Effector memory CD8-positive, alpha-beta T cell (primary cell): ENCODE measurements around the gene POF1B.

Experiments
- ATAC-seq: fragments of 150-1000 bp; cut with Tn5 transposase; replicated peaks from 2 replicates; pipeline ENCODE4 v1.10.0; 2021; ENCODE audit warnings: mild to moderate bottlenecking, moderate library complexity
- DNase-seq, 3 experiments: peaks; one replicate each; pipeline ENCODE4 v3.0.0; 2021
- H3K27ac Mint-ChIP-seq, 2 donors: one replicate each; pipeline ENCODE4 v1.8.0; 2022; ENCODE audit warnings: mild to moderate bottlenecking in 2 of 2, mixed read lengths in 2 of 2, moderate library complexity in 2 of 2
- H3K27me3 Mint-ChIP-seq, 2 donors: one replicate each; pipeline ENCODE4 v1.8.0; 2022; ENCODE audit warnings: mixed read lengths in 2 of 2
- H3K36me3 Mint-ChIP-seq: one replicate; pipeline ENCODE4 v1.8.0; 2022; ENCODE audit warnings: mild to moderate bottlenecking, moderate library complexity, mixed read lengths; ENCODE audit not compliant: insufficient read depth
- H3K4me1 Mint-ChIP-seq, 2 donors: one replicate each; pipeline ENCODE4 v1.8.0; 2022; ENCODE audit warnings: low read depth in 2 of 2, mixed read lengths in 2 of 2
- H3K4me3 Mint-ChIP-seq, 2 donors: one replicate each; pipeline ENCODE4 v1.8.0; 2022; ENCODE audit warnings: mild to moderate bottlenecking in 2 of 2, mixed read lengths in 2 of 2, moderate library complexity in 2 of 2
- H3K9me3 Mint-ChIP-seq, 2 donors: one replicate each; pipeline ENCODE4 v1.8.0; 2022; ENCODE audit warnings: mixed read lengths in 2 of 2
- total RNA-seq, 9 experiments: gene quantifications; one replicate each; lab custom pipeline; 2026; lab: John Stamatoyannopoulos, UW

The POF1B gene, protein sequence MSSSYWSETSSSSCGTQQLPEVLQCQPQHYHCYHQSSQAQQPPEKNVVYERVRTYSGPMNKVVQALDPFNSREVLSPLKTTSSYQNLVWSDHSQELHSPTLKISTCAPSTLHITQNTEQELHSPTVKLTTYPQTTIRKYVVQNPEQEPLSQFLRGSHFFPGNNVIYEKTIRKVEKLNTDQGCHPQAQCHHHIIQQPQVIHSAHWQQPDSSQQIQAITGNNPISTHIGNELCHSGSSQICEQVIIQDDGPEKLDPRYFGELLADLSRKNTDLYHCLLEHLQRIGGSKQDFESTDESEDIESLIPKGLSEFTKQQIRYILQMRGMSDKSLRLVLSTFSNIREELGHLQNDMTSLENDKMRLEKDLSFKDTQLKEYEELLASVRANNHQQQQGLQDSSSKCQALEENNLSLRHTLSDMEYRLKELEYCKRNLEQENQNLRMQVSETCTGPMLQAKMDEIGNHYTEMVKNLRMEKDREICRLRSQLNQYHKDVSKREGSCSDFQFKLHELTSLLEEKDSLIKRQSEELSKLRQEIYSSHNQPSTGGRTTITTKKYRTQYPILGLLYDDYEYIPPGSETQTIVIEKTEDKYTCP
- total RNA-seq: 0 to 0.25 (median 0) reads per million in 9 experiments

DNA sequence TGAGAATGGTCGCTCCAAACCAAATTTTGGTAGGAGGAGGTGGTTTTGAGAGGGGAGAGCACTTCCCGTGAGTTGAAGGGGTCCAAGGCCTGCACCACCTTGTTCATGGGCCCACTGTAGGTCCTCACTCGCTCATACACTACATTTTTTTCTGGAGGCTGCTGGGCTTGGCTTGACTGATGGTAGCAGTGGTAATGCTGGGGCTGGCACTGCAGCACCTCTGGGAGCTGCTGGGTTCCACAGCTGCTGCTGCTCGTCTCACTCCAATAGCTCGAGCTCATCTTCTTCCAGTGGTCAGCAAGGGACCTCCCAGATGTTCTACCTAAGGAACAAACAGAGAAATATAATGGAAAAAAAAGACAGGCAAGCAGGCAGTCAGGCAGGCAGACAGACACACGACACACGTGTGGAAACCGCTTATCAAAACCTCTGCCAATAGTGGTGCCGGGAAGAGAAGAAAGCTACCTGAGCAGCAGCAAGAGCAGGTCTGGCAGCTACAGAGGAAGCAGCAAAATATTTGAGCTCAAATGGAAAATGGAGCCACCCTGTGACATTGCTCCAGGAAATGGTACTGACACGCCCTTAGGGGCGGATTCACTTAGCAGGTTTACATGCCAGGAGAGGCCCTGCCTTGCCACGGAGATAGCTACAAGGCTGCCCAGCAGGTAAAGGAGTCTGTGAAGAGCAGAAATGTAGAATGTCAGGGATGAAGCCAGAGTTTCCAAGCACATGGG is at the start of gene POF1B:
Gene POF1B (minus strand): TSS at position 492 of the 734 bp plus-strand sequence. CDS start 211 bp downstream, at position 281.
- no peaks in the 10 kb centered on the region for H3K9me3 Mint-ChIP-seq
- no peaks in the 10 kb centered on the region for H3K4me1 Mint-ChIP-seq

GRCh38 chrX:85429066-85429465 is 49.6 kb upstream of the POF1B start:
- Mint-ChIP-seq H3K9me3 (peaks cover 0 to 5% of the 10 kb centered on the region in 2 donors), H3K4me1 (no peaks in the 10 kb centered on the region), H3K4me3 (no peak overlapping the region), H3K27ac (no peak overlapping the region), H3K27me3 (no peaks in the 10 kb centered on the region), H3K36me3 (no peaks in the 10 kb centered on the region)
- DNase-seq (no peak), ATAC-seq (no peak)

More for the DNA sequence above, at the start of gene POF1B:
- no peak for ATAC-seq
- no peaks in the 10 kb centered on the region for H3K27me3 Mint-ChIP-seq
- no peak for DNase-seq
- no peak within 1 kb of the TSS for H3K27ac Mint-ChIP-seq
- no peaks in the 10 kb centered on the region for H3K36me3 Mint-ChIP-seq
- H3K4me3 Mint-ChIP-seq: no peak within 1 kb of the TSS

DNA sequence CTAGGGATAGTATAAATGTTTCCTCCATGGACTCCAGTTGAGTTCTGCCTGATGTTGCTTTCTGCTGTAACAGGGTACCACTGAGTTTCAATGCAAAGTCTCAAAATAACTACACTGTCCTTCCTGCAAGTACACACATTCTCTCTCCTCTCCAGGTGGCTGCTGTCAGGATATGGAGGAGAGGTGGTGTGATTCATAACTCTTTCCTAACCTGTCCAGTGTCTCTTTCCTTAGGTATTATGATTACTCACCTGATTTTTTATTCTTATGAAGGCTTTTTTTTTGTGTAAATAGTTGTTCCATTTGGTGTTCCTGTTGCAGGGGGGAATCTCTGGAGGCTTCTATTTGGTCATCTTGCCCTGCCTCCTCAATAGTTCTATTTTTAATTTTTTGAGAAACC is 39.8 kb upstream of the POF1B start:
- Mint-ChIP-seq H3K4me1 (no peaks in the 10 kb centered on the region), H3K27ac (no peak overlapping the region)
- no peak for DNase-seq

DNA sequence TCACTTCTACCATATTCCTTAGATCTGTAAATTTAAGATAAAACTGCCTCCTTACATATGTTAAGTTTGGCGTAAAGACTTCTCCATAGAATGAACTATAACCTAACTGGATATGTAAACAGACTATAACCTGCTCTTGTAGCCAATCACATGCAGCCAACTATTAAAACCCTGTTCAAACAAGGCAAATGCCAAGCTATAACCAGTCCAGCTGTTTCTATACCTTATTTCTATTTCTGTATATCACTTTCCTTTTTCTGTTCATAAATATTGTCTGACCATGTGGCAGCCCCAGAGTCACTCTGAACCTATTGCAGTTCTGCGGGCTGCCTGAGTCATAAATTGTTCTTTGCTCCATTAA is 12.4 kb upstream of the POF1B start:
- ATAC-seq: no peak
- Mint-ChIP-seq H3K9me3 (peaks cover 0 to 7% of the 10 kb centered on the region in 2 donors), H3K4me1 (no peaks in the 10 kb centered on the region), H3K27ac (no peak overlapping the region), H3K27me3 (no peaks in the 10 kb centered on the region), H3K36me3 (no peaks in the 10 kb centered on the region), H3K4me3 (no peak overlapping the region)
- DNase-seq: no peak

More for the DNA sequence above, 39.8 kb upstream of the POF1B start:
- no peak for ATAC-seq
- Mint-ChIP-seq H3K9me3 (peaks cover 2 to 6% of the 10 kb centered on the region in 2 donors), H3K4me3 (no peak overlapping the region), H3K27me3 (no peaks in the 10 kb centered on the region), H3K36me3 (no peaks in the 10 kb centered on the region)

DNA sequence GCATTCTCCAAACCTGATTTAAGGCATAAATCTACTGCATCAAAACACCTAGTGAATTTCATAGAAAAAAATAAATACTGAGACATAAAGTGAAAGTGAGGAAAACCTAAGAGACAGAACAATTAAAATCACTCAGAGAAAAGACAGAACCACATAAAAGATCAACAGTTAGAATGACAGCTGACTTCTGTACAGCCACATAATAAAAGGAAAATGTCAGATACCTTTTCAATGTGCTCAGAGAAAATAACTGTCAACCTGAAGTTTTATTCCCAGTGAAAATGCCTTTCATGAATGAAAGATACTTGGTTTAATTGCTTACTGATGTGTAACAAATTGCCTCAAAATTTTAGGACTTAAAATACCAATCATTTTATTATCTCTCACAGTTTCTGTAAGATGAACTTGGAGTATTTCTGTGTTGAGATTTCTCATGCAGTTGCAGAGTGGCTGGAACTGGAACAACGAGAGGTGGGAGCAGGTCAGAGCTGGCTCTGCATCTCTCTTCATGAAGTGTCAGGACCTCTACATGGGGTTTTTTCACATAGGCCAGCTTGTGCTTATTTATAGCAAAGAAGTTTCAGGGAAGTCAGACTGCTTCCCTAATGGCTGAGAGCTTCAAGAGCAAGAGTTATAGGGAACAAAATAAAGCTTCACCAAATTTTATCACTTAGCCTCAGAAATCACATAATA is 11.9 kb upstream of the POF1B start:
- H3K27me3 Mint-ChIP-seq: no peaks in the 10 kb centered on the region
- H3K27ac Mint-ChIP-seq: no peak overlapping the region
- peaks cover 0 to 7% of the 10 kb centered on the region in 2 donors for H3K9me3 Mint-ChIP-seq
- ATAC-seq (no peak), DNase-seq (no peak)
- H3K36me3 Mint-ChIP-seq: no peaks in the 10 kb centered on the region
- H3K4me3 Mint-ChIP-seq: no peak overlapping the region
- H3K4me1 Mint-ChIP-seq: no peaks in the 10 kb centered on the region

GRCh38 chrX:85381602-85382001 is 2.1 kb upstream of the POF1B start:
- no peaks in the 10 kb centered on the region for H3K9me3 Mint-ChIP-seq
- no peak for ATAC-seq
- H3K4me1 Mint-ChIP-seq: no peaks in the 10 kb centered on the region
- no peak overlapping the region for H3K27ac Mint-ChIP-seq
- no peaks in the 10 kb centered on the region for H3K27me3 Mint-ChIP-seq
- DNase-seq: no peak
- H3K4me3 Mint-ChIP-seq: no peak overlapping the region
- H3K36me3 Mint-ChIP-seq: no peaks in the 10 kb centered on the region

DNA sequence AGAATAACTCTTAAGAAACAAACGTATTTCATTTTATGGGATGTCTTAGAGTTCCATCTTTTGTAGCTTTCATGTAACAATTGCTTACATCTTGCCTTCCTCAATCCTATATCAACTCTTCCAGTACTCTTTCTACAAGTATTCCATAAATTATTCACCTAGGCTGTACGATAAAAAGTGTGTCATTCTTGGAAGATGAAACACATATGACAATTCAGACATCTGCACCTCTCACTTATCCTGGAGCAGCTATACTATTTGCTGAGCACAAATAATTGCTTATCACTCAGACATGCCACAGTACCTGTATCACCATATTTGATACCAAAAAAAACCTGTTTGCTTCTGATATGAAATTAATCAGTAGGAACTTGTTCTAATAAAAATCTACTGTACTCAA is 1.0 kb downstream of the POF1B start:
- ATAC-seq (no peak), DNase-seq (no peak)
- no peak overlapping the region for H3K27ac Mint-ChIP-seq
- no peaks in the 10 kb centered on the region for H3K4me1 Mint-ChIP-seq
- H3K27me3 Mint-ChIP-seq: no peaks in the 10 kb centered on the region
- no peak overlapping the region for H3K4me3 Mint-ChIP-seq
- no peaks in the 10 kb centered on the region for H3K9me3 Mint-ChIP-seq
- H3K36me3 Mint-ChIP-seq: no peaks in the 10 kb centered on the region

DNA sequence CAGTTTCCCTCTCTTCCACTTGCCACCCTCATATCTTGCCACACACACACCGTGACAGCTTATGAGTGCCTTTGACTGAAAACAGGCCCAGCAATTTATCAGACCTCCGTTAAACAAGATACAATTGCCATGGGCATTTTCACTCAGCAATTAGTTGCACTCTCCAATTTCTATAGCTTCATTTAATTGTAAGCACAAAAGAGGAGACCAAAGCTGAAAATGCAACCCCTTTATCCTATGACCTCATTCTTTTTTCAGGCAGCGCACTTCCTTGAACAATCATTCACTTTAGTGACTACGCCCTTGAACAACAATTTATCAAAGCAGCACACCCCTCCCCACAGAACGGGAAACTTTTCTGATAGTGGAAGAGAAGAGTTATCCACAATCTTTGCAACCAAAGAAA is 4.1 kb downstream of the POF1B start:
- no peak for ATAC-seq
- Mint-ChIP-seq H3K36me3 (no peaks in the 10 kb centered on the region), H3K9me3 (no peaks in the 10 kb centered on the region), H3K4me1 (no peaks in the 10 kb centered on the region), H3K4me3 (no peak overlapping the region), H3K27me3 (no peaks in the 10 kb centered on the region), H3K27ac (no peak overlapping the region)
- DNase-seq: no peak

- DNase-seq: no peak
- Mint-ChIP-seq H3K4me3 (no peak overlapping the region), H3K4me1 (no peaks in the 10 kb centered on the region), H3K9me3 (peaks cover 4 to 10% of the 10 kb centered on the region in 2 donors), H3K36me3 (no peaks in the 10 kb centered on the region), H3K27ac (no peak overlapping the region), H3K27me3 (no peaks in the 10 kb centered on the region)
- no peak for ATAC-seq
Measured at GRCh38 chrX:85365370-85365995, 14.0 kb downstream of the POF1B start.

GRCh38 chrX:85359051-85359450 is 20.4 kb downstream of the POF1B start:
- Mint-ChIP-seq H3K4me3 (no peak overlapping the region), H3K4me1 (no peaks in the 10 kb centered on the region), H3K27me3 (no peaks in the 10 kb centered on the region), H3K27ac (no peak overlapping the region), H3K9me3 (peaks cover 3 to 17% of the 10 kb centered on the region in 2 donors), H3K36me3 (no peaks in the 10 kb centered on the region)
- ATAC-seq (no peak), DNase-seq (no peak)

GRCh38 chrX:85345523-85345922 is 33.9 kb downstream of the POF1B start:
- H3K27ac Mint-ChIP-seq: no peak overlapping the region
- ATAC-seq (no peak), DNase-seq (no peak)
- H3K9me3 Mint-ChIP-seq: peaks cover 0 to 1% of the 10 kb centered on the region in 2 donors
- no peaks in the 10 kb centered on the region for H3K4me1 Mint-ChIP-seq
- no peak overlapping the region for H3K4me3 Mint-ChIP-seq
- no peaks in the 10 kb centered on the region for H3K27me3 Mint-ChIP-seq
- H3K36me3 Mint-ChIP-seq: no peaks in the 10 kb centered on the region

DNA sequence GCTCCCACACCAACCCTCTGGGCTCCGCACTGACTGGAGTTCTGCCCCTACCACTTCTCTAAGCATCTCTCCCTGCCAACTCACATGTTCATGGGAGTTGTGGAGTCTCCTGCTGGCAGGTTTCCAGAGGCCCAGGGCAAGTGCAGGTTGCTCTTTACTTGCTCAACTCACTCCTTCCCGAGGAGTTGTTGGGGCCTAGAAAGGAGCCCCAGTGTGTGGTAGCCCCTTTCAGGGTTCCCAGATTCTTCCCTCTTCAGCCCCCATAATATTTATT is 52.5 kb downstream of the POF1B start:
- H3K4me3 Mint-ChIP-seq: no peak overlapping the region
- no peaks in the 10 kb centered on the region for H3K27me3 Mint-ChIP-seq

More for the DNA sequence above, 52.5 kb downstream of the POF1B start:
- Mint-ChIP-seq H3K4me1 (no peaks in the 10 kb centered on the region), H3K27ac (no peak overlapping the region), H3K9me3 (peaks cover 0 to 6% of the 10 kb centered on the region in 2 donors), H3K36me3 (peaks cover 3% of the 10 kb centered on the region)
- no peak for DNase-seq
- ATAC-seq: no peak
